PFSK-1 (cell line): ENCODE results near the gene PCNT.

Experiments used
- FOXP2 ChIP-seq: optimal IDR thresholded peaks from 2 replicates; pipeline ENCODE3; 2011; ENCODE audit warnings: borderline replicate concordance, control low read depth, inconsistent platforms; ENCODE audit not compliant: insufficient read depth; ENCODE audit errors: extremely low read length, extremely low read depth
- REST ChIP-seq, 2 experiments: IDR thresholded peaks; 2 replicates each; pipeline versions ENCODE4 v1.6.1 to v1.8.0; 2011 to 2012; ENCODE audit warnings: low read depth in 2 of 2, low read length in 2 of 2, control low read depth in 1 of 2, inconsistent platforms in 1 of 2, mild to moderate bottlenecking in 1 of 2, moderate library complexity in 1 of 2; ENCODE audit not compliant: insufficient read depth in 1 of 2
- SIN3A ChIP-seq: IDR thresholded peaks from 2 replicates; pipeline ENCODE4 v1.6.1; 2012; ENCODE audit warnings: mild to moderate bottlenecking, low read length, moderate library complexity, borderline replicate concordance; ENCODE audit not compliant: insufficient read depth

DNA sequence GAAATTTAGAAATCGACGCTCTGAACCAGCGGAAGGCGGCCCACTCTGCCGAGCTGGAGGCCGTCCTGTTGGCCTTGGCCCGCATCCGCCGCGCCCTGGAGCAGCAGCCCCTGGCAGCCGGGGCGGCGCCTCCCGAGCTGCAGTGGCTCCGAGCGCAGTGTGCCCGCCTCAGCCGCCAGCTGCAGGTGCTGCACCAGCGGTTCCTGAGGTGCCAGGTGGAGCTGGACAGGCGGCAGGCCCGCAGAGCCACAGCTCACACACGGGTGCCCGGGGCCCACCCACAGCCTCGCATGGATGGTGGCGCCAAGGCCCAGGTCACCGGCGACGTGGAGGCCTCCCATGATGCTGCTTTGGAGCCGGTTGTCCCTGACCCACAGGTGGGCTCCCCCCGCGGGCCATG is 87.7 kb downstream of the PCNT start:
- no peak for TF ChIP-seq FOXP2
- no peak for TF ChIP-seq SIN3A
- no peak for TF ChIP-seq REST (IDR thresholded peaks at IDR 0.05; ENCODE audit: insufficient read depth in 1 of 2, low read depth in 2 of 2, low read length in 2 of 2)
